A673 (cell line): ENCODE results near the gene PEPD. TPM values are rescaled to one million over a fixed set of nuclear protein-coding genes. Genes with fewer than 3 reads are reported as not detected.

Source experiments
- BruUV-seq: library from RNA; stranded (reverse); fragments of 400-500 nt; replicated peaks from 2 replicates; lab custom pipeline; 2021; lab: Mats Ljungman, UMichigan
- CTCF ChIA-PET: fragments of 300-600 bp; sonication (Branson Sonifier 250); formaldehyde crosslinking; loops from one replicate; lab custom pipeline; 2022; ENCODE audit warnings: antibody characterized with exemption; lab: Charles Lee
- POLR2A ChIA-PET: fragments of 300-600 bp; sonication (Branson Sonifier 250); formaldehyde crosslinking; loops from one replicate; lab custom pipeline; 2022; ENCODE audit warnings: antibody characterized with exemption; ENCODE audit not compliant: low non-redundant PET; lab: Charles Lee
- DNase-seq: peaks from one replicate; pipeline ENCODE4 v3.0.0-alpha.2; 2015; ENCODE audit warnings: low spot score
- H3K27ac ChIP-seq: fragments of 200-600 bp; sonication (generic); 2 replicates; pipeline ENCODE4 v1.5.1; 2016; ENCODE audit warnings: mixed run types, low read depth, mild to moderate bottlenecking, mixed read lengths, antibody characterized with exemption, low read length; ENCODE audit not compliant: poor library complexity, severe bottlenecking
- H3K27me3 ChIP-seq: fragments of 200-600 bp; sonication (generic); replicated peaks from 2 replicates; pipeline ENCODE4 v1.6.1; 2017; ENCODE audit warnings: mixed run types, low read depth, mild to moderate bottlenecking, mixed read lengths, antibody characterized with exemption, low read length; ENCODE audit not compliant: insufficient read depth, poor library complexity
- H3K36me3 ChIP-seq: fragments of 200-600 bp; sonication (generic); 2 replicates; pipeline ENCODE4 v1.6.1; 2016; ENCODE audit warnings: mixed run types, mild to moderate bottlenecking, mixed read lengths, antibody characterized with exemption, low read length; ENCODE audit not compliant: insufficient read depth, poor library complexity, severe bottlenecking
- H3K4me1 ChIP-seq: fragments of 200-600 bp; sonication (generic); 2 replicates; pipeline ENCODE4 v1.6.1; 2017; ENCODE audit warnings: mixed run types, mild to moderate bottlenecking, mixed read lengths, antibody characterized with exemption, low read length; ENCODE audit not compliant: insufficient read depth, poor library complexity, severe bottlenecking
- H3K4me3 ChIP-seq: fragments of 200-600 bp; sonication (generic); 2 replicates; pipeline ENCODE4 v1.5.1; 2016; ENCODE audit warnings: low read depth, mixed run types, mild to moderate bottlenecking, mixed read lengths, low read length; ENCODE audit not compliant: poor library complexity, severe bottlenecking
- H3K9me3 ChIP-seq: fragments of 200-600 bp; sonication (generic); 2 replicates; pipeline ENCODE4 v1.6.1; 2016; ENCODE audit warnings: mixed run types, low read depth, mild to moderate bottlenecking, mixed read lengths, antibody characterized with exemption, low read length; ENCODE audit not compliant: poor library complexity, severe bottlenecking
- CTCF ChIP-seq: fragments of 300-800, 200-600 bp; sonication (generic); conservative IDR thresholded peaks from 2 replicates; pipeline ENCODE4 v1.5.1; 2017; ENCODE audit warnings: low read depth, mild to moderate bottlenecking, antibody characterized with exemption, low read length, moderate library complexity, mixed read lengths
- EZH2 ChIP-seq: fragments of 200-600 bp; sonication (generic); IDR thresholded peaks from 2 replicates; pipeline ENCODE4 v1.6.1; 2017; ENCODE audit warnings: borderline replicate concordance, low read depth, mild to moderate bottlenecking, mixed read lengths, antibody characterized with exemption, low read length; ENCODE audit not compliant: poor library complexity, severe bottlenecking
- intact Hi-C: fragments of 100-400 bp; cut with micrococcal nuclease; formaldehyde crosslinking; loops from one replicate; pipeline ENCODE4 v1.10.0; 2022; ENCODE audit not compliant: unreplicated experiment
- total RNA-seq: library from RNA; stranded (reverse); gene quantifications from 2 replicates; pipeline ENCODE4 v1.2.3, GENCODE V29; 2021

The PEPD gene
- total RNA-seq, 1 experiment from 2014 or later: 82.2 TPM

GRCh38 chr19:33520048-33520643 lies 1.4 kb downstream of the PEPD start:
- DNase-seq: no peak
- intact Hi-C loops: no loop called here
- BruUV-seq: TSS peak; percentile 64
- Histone ChIP-seq H3K9me3 (no peaks in the 10 kb centered on the region), H3K27ac (no peak overlapping the region), H3K4me3 (no peak overlapping the region), H3K27me3 (no peaks in the 10 kb centered on the region), H3K4me1 (no peaks in the 10 kb centered on the region), H3K36me3 (no peaks in the 10 kb centered on the region)
- CTCF ChIA-PET: no interaction called here
- POLR2A ChIA-PET: interaction anchor here (0.6 kb wide), 1 partner anchor 283 kb away, joined by 3 read pairs; no protein-coding TSS in a partner anchor
- TF ChIP-seq CTCF (no peak), EZH2 (no peak)

- H3K27me3 ChIP-seq: no peaks in the 10 kb centered on the region
- ChIA-PET POLR2A (no interaction called here), CTCF (no interaction called here)
- no peak overlapping the region for H3K4me3 ChIP-seq
- H3K36me3 ChIP-seq: no peaks in the 10 kb centered on the region
- H3K27ac ChIP-seq: no peak overlapping the region
- no peak for DNase-seq
- TF ChIP-seq CTCF (no peak), EZH2 (no peak)
- H3K4me1 ChIP-seq: no peaks in the 10 kb centered on the region
- no TSS peak for BruUV-seq
- intact Hi-C loops: no loop called here
- no peaks in the 10 kb centered on the region for H3K9me3 ChIP-seq
Observed at GRCh38 chr19:33519416-33519815, 2.2 kb downstream of the PEPD start.

GRCh38 chr19:33518541-33518940 lies 3.0 kb downstream of the PEPD start:
- CTCF ChIA-PET: no interaction called here

More at GRCh38 chr19:33518541-33518940, 3.0 kb downstream of the PEPD start:
- no peak for DNase-seq
- POLR2A ChIA-PET: no interaction called here
- intact Hi-C loops: no loop called here
- H3K9me3 ChIP-seq: no peaks in the 10 kb centered on the region
- no peak overlapping the region for H3K27ac ChIP-seq
- H3K27me3 ChIP-seq: no peaks in the 10 kb centered on the region
- TF ChIP-seq EZH2 (no peak), CTCF (no peak)
- H3K36me3 ChIP-seq: no peaks in the 10 kb centered on the region
- no peaks in the 10 kb centered on the region for H3K4me1 ChIP-seq
- no TSS peak for BruUV-seq
- no peak overlapping the region for H3K4me3 ChIP-seq
